ENCODE data around the gene ANKRD60.

The ANKRD60 gene

GRCh38 chr20:58228484-58229197 lies at the start of gene ANKRD60:
Gene ANKRD60, minus strand, starts transcription at chr20:58228653. Its CDS starts 0 bp downstream, at chr20:58228653.
- peak; percentile 31 for DNase-seq

- no peak for DNase-seq
Measured at GRCh38 chr20:58277578-58278472, 49.4 kb upstream of the ANKRD60 start.

GRCh38 chr20:58277107-58277506 lies 48.7 kb upstream of the ANKRD60 start:
- no peak for DNase-seq

GRCh38 chr20:58274384-58274783 lies 45.9 kb upstream of the ANKRD60 start:
- no peak for DNase-seq

- no peak for DNase-seq
Measured at GRCh38 chr20:58271606-58272351, 43.3 kb upstream of the ANKRD60 start.

GRCh38 chr20:58268936-58269619 lies 40.6 kb upstream of the ANKRD60 start:
- DNase-seq, result no peak

- DNase-seq, result no peak
Measured at GRCh38 chr20:58268421-58268821, 40.0 kb upstream of the ANKRD60 start.

GRCh38 chr20:58267389-58268215 lies 39.1 kb upstream of the ANKRD60 start:
- DNase-seq, result no peak

- no peak for DNase-seq
Measured at GRCh38 chr20:58264271-58264670, 35.8 kb upstream of the ANKRD60 start.

GRCh38 chr20:58261660-58262059 lies 33.2 kb upstream of the ANKRD60 start:
- DNase-seq, result no peak

- no peak for DNase-seq
Measured at GRCh38 chr20:58260006-58260405, 31.6 kb upstream of the ANKRD60 start.

- no peak for DNase-seq
Measured at GRCh38 chr20:58256842-58257241, 28.4 kb upstream of the ANKRD60 start.

GRCh38 chr20:58256307-58256706 lies 27.9 kb upstream of the ANKRD60 start:
- DNase-seq, result no peak

GRCh38 chr20:58254890-58255289 lies 26.4 kb upstream of the ANKRD60 start:
- DNase-seq, result no peak

GRCh38 chr20:58251979-58252591 lies 23.6 kb upstream of the ANKRD60 start:
- DNase-seq, result no peak

- no peak for DNase-seq
Measured at GRCh38 chr20:58251348-58251978, 23.0 kb upstream of the ANKRD60 start.

- peak; percentile 3 for DNase-seq
Measured at GRCh38 chr20:58246346-58246745, 17.9 kb upstream of the ANKRD60 start.

GRCh38 chr20:58245931-58246330 lies 17.5 kb upstream of the ANKRD60 start:
- no peak for DNase-seq

GRCh38 chr20:58245181-58245891 lies 16.9 kb upstream of the ANKRD60 start:
- no peak for DNase-seq

- no peak for DNase-seq
Measured at GRCh38 chr20:58244517-58245030, 16.1 kb upstream of the ANKRD60 start.

Measured in NCI-H345 (cell line).